B cell (primary cell): ENCODE data around the gene TINAGL1. TPM values are rescaled to one million over a fixed set of nuclear protein-coding genes. Genes with fewer than 3 reads are reported as not detected.

Source experiments
- ATAC-seq: fragments of 200-7000 bp; cut with Tn5 transposase; one replicate; pipeline ENCODE4 v1.10.0; 2021; ENCODE audit warnings: low read depth, mild to moderate bottlenecking, moderate number of reproducible peaks, moderate library complexity
- CTCF ChIA-PET: fragments of 350-600 bp; sonication (Branson Sonifier 250); formaldehyde crosslinking; loops from one replicate; lab custom pipeline; 2021; ENCODE audit warnings: antibody characterized with exemption, inconsistent platforms; lab: Charles Lee
- POLR2A ChIA-PET: fragments of 350-600 bp; sonication (Branson Sonifier 250); formaldehyde crosslinking; loops from one replicate; lab custom pipeline; 2021; ENCODE audit warnings: antibody characterized with exemption; lab: Charles Lee
- DNase-seq: peaks from one replicate; pipeline ENCODE4 v3.0.0; 2013
- H2AFZ ChIP-seq: 2 replicates; pipeline ENCODE4 v1.6.1; 2012; ENCODE audit warnings: mild to moderate bottlenecking, low read depth, low read length; ENCODE audit not compliant: insufficient read depth, poor library complexity, severe bottlenecking
- H3K27ac ChIP-seq, 2 donors: 1 replicate in 1 of 2; 2 replicates in 1 of 2; pipeline ENCODE4 v1.5.1; 2012 to 2013; ENCODE audit warnings: low read length in 2 of 2, mild to moderate bottlenecking in 2 of 2, moderate library complexity in 1 of 2
- H3K27me3 ChIP-seq, 4 experiments: fragments of 200-600 bp in 1 of 4; sonication (generic) in 1 of 4; replicated peaks in 1 of 4; 1 replicate in 2 of 4; 2 replicates in 2 of 4; pipeline versions ENCODE4 v1.6.1 to v1.7.0; 2013 to 2016; ENCODE audit warnings: low read length in 3 of 4, mild to moderate bottlenecking in 2 of 4, mixed read lengths in 1 of 4, moderate library complexity in 1 of 4; ENCODE audit not compliant: insufficient read depth in 4 of 4, control insufficient read depth in 3 of 4; ENCODE audit errors: control extremely low read depth in 1 of 4
- H3K36me3 ChIP-seq, 2 experiments: replicated peaks in 1 of 2; 1 replicate in 1 of 2; 2 replicates in 1 of 2; pipeline versions ENCODE4 v1.6.1 to v1.7.1; 2013; ENCODE audit warnings: low read length in 1 of 2; ENCODE audit not compliant: insufficient read depth in 2 of 2, control insufficient read depth in 1 of 2; ENCODE audit errors: control extremely low read depth in 1 of 2, extremely low read depth in 1 of 2
- H3K4me1 ChIP-seq, 2 donors: fragments of 200-600 bp in 1 of 2; sonication (generic) in 1 of 2; 1 replicate in 1 of 2; 2 replicates in 1 of 2; pipeline versions ENCODE4 v1.5.1 to v1.6.1; 2013 to 2017; ENCODE audit warnings: low read length in 2 of 2; ENCODE audit not compliant: control insufficient read depth in 2 of 2, insufficient read depth in 2 of 2
- H3K4me2 ChIP-seq: replicated peaks from 2 replicates; pipeline ENCODE3; 2012; ENCODE audit warnings: mild to moderate bottlenecking, low read depth, low read length; ENCODE audit not compliant: poor library complexity, severe bottlenecking
- H3K4me3 ChIP-seq, 5 experiments: fragments of 200-600 bp in 1 of 5; sonication (generic) in 1 of 5; 1 replicate in 3 of 5; 2 replicates in 2 of 5; pipeline versions ENCODE4 v1.5.1 to v1.7.0; 2011 to 2016; ENCODE audit warnings: low read length in 4 of 5, mild to moderate bottlenecking in 4 of 5, low read depth in 2 of 5, control low read depth in 1 of 5, moderate library complexity in 1 of 5; ENCODE audit not compliant: insufficient read depth in 1 of 5; ENCODE audit errors: control extremely low read depth in 1 of 5, extremely low read depth in 1 of 5
- H3K79me2 ChIP-seq: fragments of 200-600 bp; sonication (generic); one replicate; pipeline ENCODE4 v1.6.0; 2016; ENCODE audit warnings: low read length; ENCODE audit not compliant: control insufficient read depth, insufficient read depth
- H3K9ac ChIP-seq: fragments of 200-600 bp; sonication (generic); 2 replicates; pipeline ENCODE4 v1.6.1; 2017; ENCODE audit warnings: mild to moderate bottlenecking, low read length, moderate library complexity
- H3K9me3 ChIP-seq, 3 donors: one replicate each; pipeline versions ENCODE4 v1.6.1 to v1.7.1; 2013; ENCODE audit warnings: low read length in 2 of 3; ENCODE audit not compliant: control insufficient read depth in 2 of 3, insufficient read depth in 1 of 3; ENCODE audit errors: control extremely low read depth in 1 of 3
- H4K20me1 ChIP-seq: 2 replicates; pipeline ENCODE4 v1.6.0; 2012; ENCODE audit warnings: mild to moderate bottlenecking, low read length; ENCODE audit not compliant: insufficient read depth, control insufficient read depth, poor library complexity, severe bottlenecking
- H3K27ac Mint-ChIP-seq: one replicate; pipeline ENCODE4 v1.8.0; 2021; ENCODE audit warnings: mixed read lengths
- H3K27me3 Mint-ChIP-seq: one replicate; pipeline ENCODE4 v1.8.0; 2021; ENCODE audit warnings: mixed read lengths
- H3K4me1 Mint-ChIP-seq: one replicate; pipeline ENCODE4 v1.8.0; 2021; ENCODE audit warnings: mixed read lengths
- H3K4me3 Mint-ChIP-seq: one replicate; pipeline ENCODE4 v1.8.0; 2021; ENCODE audit warnings: mixed read lengths
- H3K9me3 Mint-ChIP-seq: one replicate; pipeline ENCODE4 v1.8.0; 2022; ENCODE audit warnings: mixed read lengths; ENCODE audit not compliant: insufficient read depth
- CTCF ChIP-seq: fragments of 200-600 bp; IDR thresholded peaks from one replicate; pipeline ENCODE4 v1.8.0; 2022; ENCODE audit warnings: antibody characterized with exemption, mild to moderate bottlenecking
- EZH2 ChIP-seq: IDR thresholded peaks from 2 replicates; pipeline ENCODE4 v1.6.1; 2012; ENCODE audit warnings: borderline replicate concordance, low read depth, mild to moderate bottlenecking, moderate library complexity, low read length; ENCODE audit not compliant: insufficient read depth, poor library complexity, severe bottlenecking
- WGBS: methylation state at CpG from one replicate; pipeline ENCODE4 v1.1.5; 2013; ENCODE audit warnings: missing lambda C conversion rate; ENCODE audit not compliant: insufficient coverage; 5-methylcytosine and 5-hydroxymethylcytosine counted together
- intact Hi-C: fragments of 100-400 bp; cut with micrococcal nuclease; formaldehyde crosslinking; loops from one replicate; pipeline ENCODE4 v1.10.0; 2022
- polyA plus RNA-seq: library from polyadenylated mRNA; depleted of rRNA; stranded (reverse); fragments of >200 nt; gene quantifications from 2 replicates; pipeline ENCODE4 v1.2.3, GENCODE V29; 2012
- total RNA-seq, 2 donors: library from RNA; stranded (reverse); fragments of 120-200 nt in 1 of 2; gene quantifications; 1 replicate in 1 of 2; 2 replicates in 1 of 2; pipeline versions ENCODE4 v1.2.3 to v1.2.4, GENCODE V29; 2013 to 2022

Gene TINAGL1
- total and polyA plus RNA-seq, 2 donors (not counting 1 experiment from before 2014, with no cell fraction given): not detected

GRCh38 chr1:31570906-31571305, 5.4 kb upstream of the TINAGL1 start:
- Histone ChIP-seq H3K9me3 (no peaks in the 10 kb centered on the region), H3K9ac (no peak overlapping the region), H3K36me3 (no peaks in the 10 kb centered on the region), H3K4me2 (no peak overlapping the region), H3K4me1 (peaks cover 0 to 8% of the 10 kb centered on the region in 2 donors), H3K79me2 (no peaks in the 10 kb centered on the region), H3K27ac (no peak overlapping the region), H3K27me3 (no peaks in the 10 kb centered on the region), H4K20me1 (no peaks in the 10 kb centered on the region), H2AFZ (no peak overlapping the region), H3K4me3 (no peak overlapping the region)
- TF ChIP-seq EZH2: no peak
- no peak for TF ChIP-seq CTCF
- ChIA-PET POLR2A (no interaction called here), CTCF (interaction anchor here (1.0 to 1.1 kb wide), 2 partner anchors 9 to 23 kb away, joined by 3 read pairs; no protein-coding TSS in a partner anchor)
- Mint-ChIP-seq H3K4me3 (no peak overlapping the region), H3K9me3 (no peaks in the 10 kb centered on the region), H3K27ac (no peak overlapping the region), H3K27me3 (peaks cover 25% of the 10 kb centered on the region), H3K4me1 (peaks cover 2% of the 10 kb centered on the region)
- intact Hi-C loops: no loop called here
- no CpG with 5 or more reads among the region's 1 CpG for WGBS
- no peak for ATAC-seq
- no peak for DNase-seq

GRCh38 chr1:31571340-31572295, 4.7 kb upstream of the TINAGL1 start:
- Histone ChIP-seq H3K9me3 (no peaks in the 10 kb centered on the region), H4K20me1 (no peaks in the 10 kb centered on the region), H3K4me3 (no peak overlapping the region), H3K79me2 (no peaks in the 10 kb centered on the region), H3K27me3 (no peaks in the 10 kb centered on the region), H3K36me3 (no peaks in the 10 kb centered on the region), H3K9ac (no peak overlapping the region), H3K4me2 (no peak overlapping the region), H2AFZ (no peak overlapping the region), H3K4me1 (peaks cover 0 to 15% of the 10 kb centered on the region in 2 donors), H3K27ac (no peak overlapping the region)
- ChIA-PET CTCF (interaction anchor here (1.0 kb wide), 1 partner anchor 9 kb away, joined by 3 read pairs; no protein-coding TSS in a partner anchor), POLR2A (no interaction called here)
- WGBS: 72% methylated on average over 7 of the region's 14 CpGs
- DNase-seq (no peak), ATAC-seq (no peak)
- intact Hi-C loops: no loop called here
- TF ChIP-seq EZH2 (no peak), CTCF (no peak)
- Mint-ChIP-seq H3K9me3 (no peaks in the 10 kb centered on the region), H3K4me1 (peaks cover 5% of the 10 kb centered on the region), H3K27me3 (peaks cover 25% of the 10 kb centered on the region), H3K4me3 (no peak overlapping the region), H3K27ac (no peak overlapping the region)
